GM12892 (cell line): Measurements from ENCODE around the gene LENEP.

Source experiments
- POLR2A ChIP-seq: IDR thresholded peaks from 2 replicates; pipeline ENCODE4 v1.6.1; 2011; ENCODE audit warnings: low read depth, low read length, control low read depth
- POLR2AphosphoS5 ChIP-seq: IDR thresholded peaks from 2 replicates; pipeline ENCODE4 v1.6.1; 2011; ENCODE audit warnings: low read depth, low read length, control low read depth
- TAF1 ChIP-seq: IDR thresholded peaks from 2 replicates; pipeline ENCODE4 v1.6.1; 2011; ENCODE audit warnings: low read depth, mild to moderate bottlenecking, control low read depth, low read length, borderline replicate concordance

- TF ChIP-seq POLR2A: 0 out of 2 replicates have a peak, but pooled peaks have one; percentile 43
- no peak for TF ChIP-seq TAF1
- TF ChIP-seq POLR2AphosphoS5: no peak
Measured at GRCh38 chr1:155017041-155017945, 23.9 kb downstream of the LENEP start.
